A549 treated with DMSO at 1 μM for 4 hours (cell line): ENCODE data around the gene ANXA2R. TPM values are rescaled to one million over a fixed set of nuclear protein-coding genes. Genes with fewer than 3 reads are reported as not detected.

Experiments used
- total RNA-seq: library from RNA; stranded (reverse); fragments of 200-300 nt; extraction: Qiagen RNA extraction; gene quantifications from 5 replicates; pipeline ENCODE4 v1.2.3, GENCODE V29; 2022; ENCODE audit warnings: low read depth

Gene ANXA2R
- 1.9 to 3.0 TPM (median 2.4 TPM) in 5 replicates for total RNA-seq

DNA sequence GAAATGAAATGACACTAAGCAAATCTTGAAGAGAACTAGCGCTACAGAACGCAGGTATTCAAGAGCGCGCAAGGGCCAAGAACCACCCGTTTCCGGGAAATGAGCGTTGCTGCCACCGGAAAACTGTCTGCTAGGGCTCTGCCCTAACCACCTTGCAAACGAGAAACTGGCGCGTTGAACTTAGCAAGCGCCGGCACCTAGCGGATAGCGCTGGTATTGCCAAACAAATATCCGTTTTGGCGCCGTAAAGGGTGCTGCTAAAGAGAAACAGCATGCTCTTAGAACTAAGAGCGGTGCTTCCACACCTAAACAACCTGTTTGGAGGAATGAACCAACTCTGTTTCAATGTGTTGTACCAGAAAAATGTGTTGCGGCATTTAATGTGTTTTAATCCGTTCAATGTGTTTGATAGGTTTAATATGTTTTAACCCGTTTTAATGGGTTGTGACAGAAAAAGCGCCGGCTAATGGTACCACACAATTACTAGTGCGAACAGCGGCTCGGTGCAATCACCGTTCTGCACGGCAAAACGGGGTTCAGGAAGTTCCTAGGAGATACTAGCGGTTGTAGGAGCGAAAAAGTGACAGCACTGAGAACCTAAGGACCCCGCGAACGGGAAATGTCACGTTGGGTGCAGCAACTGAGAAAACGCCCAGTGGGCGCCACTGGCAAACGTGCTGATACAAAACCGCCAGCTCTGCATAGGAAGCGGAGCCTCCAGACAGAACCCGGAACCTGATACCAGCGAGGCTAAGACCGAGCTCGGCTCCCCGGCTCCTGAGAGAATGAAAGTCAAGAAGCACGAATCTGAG lies at the start of gene ANXA2R:
ANXA2R (minus strand) TSS at position 33 of the 812 bp plus-strand sequence. CDS start 273 bp downstream, outside the sequence.

Other genes starting within 250 kb of the ANXA2R start
- gene SELENOP, start 228.4 kb downstream of the ANXA2R start, total RNA-seq, result 0.10 to 0.72 TPM (median 0.42 TPM) in 5 replicates
- 21.1 to 28.1 TPM (median 23.2 TPM) in 5 replicates for gene ZNF131, start 80.6 kb upstream of the ANXA2R start, total RNA-seq
- 0.07 to 0.36 TPM (median 0.21 TPM) in 5 replicates for gene NIM1K, start 151.9 kb upstream of the ANXA2R start, total RNA-seq